NCI-H82 treated with DMSO at 0.1 percent for 48 hours (cell line): ENCODE measurements around the gene ACP4.
"Not testable (repeated sequence)": the region's sequence is repeated elsewhere in the genome, so short reads cannot be mapped to it uniquely, and the experiment has no call there.

Experiments used
- DNase-seq: peaks from one replicate; lab custom pipeline; 2025; ENCODE audit not compliant: unreplicated experiment; lab: John Stamatoyannopoulos, UW

ACP4 gene

GRCh38 chr19:50776131-50776530 is 14.1 kb upstream of the ACP4 start:
- DNase-seq = no peak

DNA sequence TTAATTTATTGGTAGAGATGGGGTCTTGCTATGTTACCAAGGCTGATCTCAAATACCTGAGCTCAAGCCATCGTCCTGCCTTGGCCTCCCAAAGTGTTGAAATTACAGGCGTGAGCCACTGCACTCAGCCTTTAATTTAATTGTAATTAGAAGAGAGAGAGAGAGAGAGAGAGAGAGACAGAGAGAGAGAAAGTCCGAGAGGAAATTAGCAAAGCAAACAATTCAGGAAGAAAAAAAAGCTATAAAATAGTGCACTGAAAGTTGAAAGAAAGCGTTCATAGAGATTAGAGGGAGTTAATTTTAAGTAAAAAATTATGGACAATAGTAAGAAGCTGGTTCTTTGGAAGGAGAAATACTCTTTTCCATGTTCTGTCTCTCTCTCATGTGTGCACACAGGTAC is 13.0 kb upstream of the ACP4 start:
- no peak for DNase-seq

DNA sequence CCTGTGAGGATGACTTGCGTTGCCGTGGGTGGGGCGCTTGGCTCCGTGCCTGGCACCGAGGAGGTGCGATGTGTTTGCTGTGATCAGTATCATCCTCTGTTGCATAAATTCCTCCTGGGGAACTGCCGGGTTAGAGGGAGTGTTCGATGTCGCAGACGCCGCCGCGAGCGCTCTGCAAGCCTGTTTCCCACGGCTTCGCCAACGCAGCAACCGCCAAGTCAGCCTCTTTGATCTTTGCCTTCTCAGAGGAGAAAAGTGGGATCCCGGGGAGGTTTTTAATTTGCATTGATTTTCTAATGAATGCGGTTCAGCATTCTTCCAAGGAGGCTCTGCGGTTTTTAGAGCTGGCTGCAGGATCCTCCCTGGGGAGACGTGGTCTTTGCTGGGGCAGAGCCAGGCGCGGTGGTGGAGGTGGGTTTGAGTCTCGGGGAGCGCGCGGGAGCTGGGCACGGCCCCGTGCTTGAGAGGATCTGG is 12.3 kb upstream of the ACP4 start:
- DNase-seq = no peak

GRCh38 chr19:50778906-50779430 is 11.2 kb upstream of the ACP4 start:
- no peak for DNase-seq

GRCh38 chr19:50779504-50780457 is 10.4 kb upstream of the ACP4 start:
- no peak for DNase-seq

- no peak for DNase-seq
Measured at GRCh38 chr19:50780753-50781435, 9.3 kb upstream of the ACP4 start.

- DNase-seq = not testable (repeated sequence)
Measured at GRCh38 chr19:50783848-50784152, 6.4 kb upstream of the ACP4 start.

DNA sequence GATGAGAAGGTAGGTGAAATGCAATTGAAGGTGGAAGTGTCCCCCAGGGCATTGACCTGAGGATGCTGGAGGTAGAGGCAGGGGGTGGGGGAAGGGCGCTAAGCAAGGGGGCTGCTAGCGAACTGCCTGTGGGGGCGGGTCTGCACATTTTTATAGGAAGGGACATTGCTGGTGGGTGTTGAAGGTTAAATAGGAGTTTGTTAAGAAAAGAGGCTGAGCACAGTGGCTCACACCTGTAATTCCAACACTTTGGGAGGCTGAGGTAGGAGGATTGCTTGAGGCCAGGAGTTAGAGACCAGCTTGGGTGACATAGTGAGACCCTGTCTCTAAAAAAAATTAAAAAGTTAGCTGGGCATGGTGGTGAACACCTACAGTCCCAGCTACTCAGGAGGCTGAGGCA is 5.5 kb upstream of the ACP4 start:
- no peak for DNase-seq

- no peak for DNase-seq
Measured at GRCh38 chr19:50785329-50785728, 4.9 kb upstream of the ACP4 start.

DNA sequence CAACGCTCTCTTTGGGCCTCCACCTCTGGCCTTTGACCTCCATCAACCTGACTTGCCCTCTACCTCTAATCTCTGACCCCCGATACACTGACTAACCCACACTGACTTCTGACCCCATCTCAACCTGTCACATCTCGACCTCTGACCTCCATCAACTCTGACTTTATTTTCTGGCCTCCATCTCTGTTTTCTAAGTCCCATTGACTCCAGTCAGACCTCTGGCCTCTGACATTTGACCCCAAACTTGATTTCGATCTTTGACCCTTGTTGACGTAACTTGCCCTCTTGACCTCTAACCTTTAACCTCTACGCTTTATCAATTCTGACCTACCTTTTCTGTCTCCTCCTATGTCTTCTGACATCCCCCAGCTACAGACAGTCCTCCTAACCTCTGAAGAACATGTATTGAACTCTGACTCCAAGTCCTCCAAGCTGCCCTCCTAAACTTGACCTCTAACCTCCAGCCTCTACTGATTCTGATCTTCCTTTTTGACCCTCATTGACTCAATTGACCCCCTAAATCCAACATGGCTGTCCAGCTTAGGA is 780 bp downstream of the ACP4 start:
- no peak for DNase-seq

DNA sequence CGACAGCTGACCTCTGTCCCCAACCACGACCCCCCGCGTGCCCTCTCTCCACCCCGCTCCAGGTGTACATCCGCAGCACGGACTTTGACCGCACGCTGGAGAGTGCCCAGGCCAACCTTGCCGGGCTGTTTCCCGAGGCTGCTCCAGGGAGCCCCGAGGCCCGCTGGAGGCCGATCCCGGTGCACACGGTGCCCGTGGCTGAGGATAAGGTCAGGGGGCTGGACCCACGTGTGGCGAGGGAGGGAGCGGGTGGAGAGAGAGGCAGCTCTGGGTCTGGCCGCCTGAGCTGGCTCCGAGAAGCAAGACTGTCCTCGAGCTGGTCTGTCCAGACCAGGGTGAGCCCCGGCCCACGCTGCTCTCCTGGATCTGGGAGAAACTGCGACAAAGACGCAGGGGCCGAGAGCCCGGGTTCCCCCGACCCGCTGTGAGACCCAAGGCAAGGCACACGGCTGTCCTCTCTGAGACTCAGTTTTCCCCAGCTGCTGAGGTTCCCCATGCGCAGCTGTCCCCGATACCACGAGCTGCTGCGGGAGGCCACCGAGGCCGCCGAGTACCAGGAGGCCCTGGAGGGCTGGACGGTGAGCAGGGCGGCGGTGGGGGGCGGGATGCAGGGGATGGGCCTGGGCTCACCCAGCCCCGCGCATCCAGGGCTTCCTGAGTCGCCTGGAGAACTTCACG is 1.5 kb downstream of the ACP4 start:
- DNase-seq = no peak

- DNase-seq = no peak
Measured at GRCh38 chr19:50792272-50793250, 2.3 kb downstream of the ACP4 start.

DNA sequence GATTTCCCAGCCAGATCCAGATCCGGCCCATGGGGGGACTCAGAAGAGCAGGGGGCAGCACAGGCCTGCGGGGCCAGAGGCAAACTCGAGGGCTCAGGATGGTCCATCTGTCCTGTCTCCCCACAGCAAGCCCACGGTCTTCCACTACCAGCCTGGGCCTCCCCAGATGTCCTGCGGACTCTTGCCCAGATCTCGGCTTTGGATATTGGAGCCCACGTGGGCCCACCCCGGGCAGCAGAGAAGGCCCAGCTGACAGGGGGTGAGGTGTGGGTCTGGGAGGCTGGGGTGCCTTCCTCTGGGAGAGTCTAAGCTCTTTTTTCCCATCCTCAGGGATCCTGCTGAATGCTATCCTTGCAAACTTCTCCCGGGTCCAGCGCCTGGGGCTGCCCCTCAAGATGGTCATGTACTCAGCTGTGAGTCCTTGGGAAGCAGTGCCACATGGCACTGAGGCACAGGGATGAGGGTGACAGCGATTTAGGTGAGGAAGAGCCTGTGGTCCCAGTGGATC is 3.4 kb downstream of the ACP4 start:
- no peak for DNase-seq

DNA sequence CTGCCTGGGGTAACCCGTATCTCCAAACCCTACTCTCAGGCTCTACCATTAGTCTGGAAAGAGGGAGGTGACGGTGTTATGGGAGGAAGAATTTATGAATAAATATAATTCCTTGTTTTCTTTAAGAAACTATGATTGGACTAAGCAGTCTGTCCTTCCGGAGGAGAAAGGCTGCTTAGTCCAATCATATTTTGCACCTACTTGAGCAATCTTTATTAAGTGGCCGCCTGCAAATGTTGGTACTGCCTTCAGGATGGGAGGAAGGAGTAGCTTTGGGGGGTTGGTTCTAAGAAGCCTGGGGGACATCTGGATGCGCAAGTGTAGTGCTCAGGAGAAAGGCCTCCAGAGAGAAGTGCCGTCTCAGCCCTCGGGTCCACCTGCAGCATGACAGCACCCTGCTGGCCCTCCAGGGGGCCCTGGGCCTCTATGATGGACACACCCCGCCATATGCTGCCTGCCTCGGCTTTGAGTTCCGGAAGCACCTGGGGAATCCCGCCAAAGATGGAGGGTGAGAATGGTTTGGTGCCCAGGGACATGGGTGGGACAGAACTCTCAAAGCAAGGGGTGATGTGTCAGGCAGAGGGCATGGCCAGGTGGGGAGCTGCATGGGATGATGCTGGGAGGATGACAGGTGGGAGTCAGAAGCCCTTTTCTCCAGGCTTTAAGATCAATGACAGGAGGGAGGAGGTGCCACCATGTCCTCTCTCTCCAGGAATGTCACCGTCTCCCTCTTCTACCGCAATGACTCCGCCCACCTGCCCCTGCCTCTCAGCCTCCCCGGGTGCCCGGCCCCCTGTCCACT is 4.1 kb downstream of the ACP4 start:
- DNase-seq = peak; percentile 41

GRCh38 chr19:50794876-50795663 is 4.9 kb downstream of the ACP4 start:
- DNase-seq = no peak

- no peak for DNase-seq
Measured at GRCh38 chr19:50795664-50796073, 5.5 kb downstream of the ACP4 start.

GRCh38 chr19:50796128-50796633 is 6.0 kb downstream of the ACP4 start:
- DNase-seq = no peak
